ENCODE data around the gene TTC27.

Gene TTC27

DNA sequence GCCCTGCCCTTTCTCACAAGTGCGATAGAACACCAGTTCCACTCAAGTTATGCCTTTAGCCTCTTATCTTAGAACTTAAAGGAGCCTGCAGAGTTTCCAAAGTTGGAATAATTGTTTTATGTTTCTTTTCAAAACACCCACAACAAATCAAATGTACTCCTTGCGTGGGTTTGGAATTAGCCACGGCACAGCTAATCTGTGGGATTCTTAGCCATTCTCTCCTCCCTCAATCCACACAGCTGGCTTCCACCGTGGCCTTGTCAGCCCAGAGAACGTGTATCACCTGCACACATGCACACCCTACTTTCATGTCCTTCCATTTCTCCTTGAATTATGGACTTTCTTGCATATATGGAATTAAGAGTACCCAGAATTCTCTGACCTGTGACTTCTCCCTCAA is 183.8 kb downstream of the TTC27 start:
- DNase-seq: no peak
- Histone ChIP-seq H3K36me3 (replicated peaks) (no peaks in the 10 kb centered on the region), H3K27ac (no peak overlapping the region), H3K27me3 (replicated peaks) (no peaks in the 10 kb centered on the region), H3K4me3 (ENCODE audit: low read depth, low read length) (no peak overlapping the region)
- in situ Hi-C loops (cut with HindIII; ENCODE audit: low pct_ligation_motif_present, low sequenced_read_pairs): no loop called here
- TF ChIP-seq, protein P1, sequence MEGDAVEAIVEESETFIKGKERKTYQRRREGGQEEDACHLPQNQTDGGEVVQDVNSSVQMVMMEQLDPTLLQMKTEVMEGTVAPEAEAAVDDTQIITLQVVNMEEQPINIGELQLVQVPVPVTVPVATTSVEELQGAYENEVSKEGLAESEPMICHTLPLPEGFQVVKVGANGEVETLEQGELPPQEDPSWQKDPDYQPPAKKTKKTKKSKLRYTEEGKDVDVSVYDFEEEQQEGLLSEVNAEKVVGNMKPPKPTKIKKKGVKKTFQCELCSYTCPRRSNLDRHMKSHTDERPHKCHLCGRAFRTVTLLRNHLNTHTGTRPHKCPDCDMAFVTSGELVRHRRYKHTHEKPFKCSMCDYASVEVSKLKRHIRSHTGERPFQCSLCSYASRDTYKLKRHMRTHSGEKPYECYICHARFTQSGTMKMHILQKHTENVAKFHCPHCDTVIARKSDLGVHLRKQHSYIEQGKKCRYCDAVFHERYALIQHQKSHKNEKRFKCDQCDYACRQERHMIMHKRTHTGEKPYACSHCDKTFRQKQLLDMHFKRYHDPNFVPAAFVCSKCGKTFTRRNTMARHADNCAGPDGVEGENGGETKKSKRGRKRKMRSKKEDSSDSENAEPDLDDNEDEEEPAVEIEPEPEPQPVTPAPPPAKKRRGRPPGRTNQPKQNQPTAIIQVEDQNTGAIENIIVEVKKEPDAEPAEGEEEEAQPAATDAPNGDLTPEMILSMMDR (IDR thresholded peaks at IDR 0.05; ENCODE audit: low read depth, low read length, missing control alignments): no peak

DNA sequence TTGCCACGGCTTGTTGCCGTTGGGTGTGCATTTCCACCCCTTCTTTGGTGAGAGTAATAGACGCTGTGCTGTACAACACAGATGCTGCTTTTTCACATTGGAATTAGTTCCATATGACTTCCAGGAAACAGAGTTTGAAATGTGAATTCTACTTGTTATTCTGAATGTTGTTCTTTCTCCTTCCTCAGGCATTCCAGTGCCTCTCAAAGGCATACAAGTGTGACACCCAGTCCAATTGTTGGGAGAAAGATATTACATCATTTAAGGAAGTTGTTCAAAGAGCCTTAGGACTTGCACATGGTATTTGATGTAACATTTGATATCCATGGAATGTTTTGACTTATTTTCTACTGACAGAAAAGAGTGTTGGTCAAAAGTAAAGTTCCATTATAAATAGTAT is 184.5 kb downstream of the TTC27 start:
- Histone ChIP-seq H3K27ac (no peak overlapping the region), H3K4me3 (ENCODE audit: low read depth, low read length) (no peak overlapping the region), H3K36me3 (replicated peaks) (no peaks in the 10 kb centered on the region), H3K27me3 (replicated peaks) (no peaks in the 10 kb centered on the region)
- in situ Hi-C loops (cut with HindIII; ENCODE audit: low pct_ligation_motif_present, low sequenced_read_pairs): no loop called here
- DNase-seq: no peak
- TF ChIP-seq, protein P1 (IDR thresholded peaks at IDR 0.05; ENCODE audit: low read depth, low read length, missing control alignments): no peak

DNA sequence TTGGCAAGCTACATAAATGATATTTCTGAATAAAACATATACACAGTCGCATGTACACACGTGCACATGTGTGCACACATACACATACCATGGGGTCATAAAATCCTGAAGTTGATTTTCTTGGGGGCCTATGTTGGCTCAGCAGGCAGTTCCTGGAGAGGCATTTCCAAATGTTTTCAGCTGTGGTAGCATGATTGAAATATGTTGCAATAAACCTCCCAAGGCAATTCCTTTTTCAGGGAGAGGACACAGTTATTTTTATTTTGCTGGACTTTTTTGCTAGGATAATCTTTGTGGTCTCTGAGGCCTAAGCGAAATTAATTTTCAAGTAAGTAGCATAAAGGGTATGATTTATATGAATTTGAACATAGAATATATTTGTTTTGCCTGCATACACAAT is 192.2 kb downstream of the TTC27 start:
- H3K4me3 ChIP-seq (ENCODE audit: low read depth, low read length): no peak overlapping the region
- in situ Hi-C loops (cut with HindIII; ENCODE audit: low pct_ligation_motif_present, low sequenced_read_pairs): no loop called here
- H3K36me3 ChIP-seq (replicated peaks): no peaks in the 10 kb centered on the region

DNA sequence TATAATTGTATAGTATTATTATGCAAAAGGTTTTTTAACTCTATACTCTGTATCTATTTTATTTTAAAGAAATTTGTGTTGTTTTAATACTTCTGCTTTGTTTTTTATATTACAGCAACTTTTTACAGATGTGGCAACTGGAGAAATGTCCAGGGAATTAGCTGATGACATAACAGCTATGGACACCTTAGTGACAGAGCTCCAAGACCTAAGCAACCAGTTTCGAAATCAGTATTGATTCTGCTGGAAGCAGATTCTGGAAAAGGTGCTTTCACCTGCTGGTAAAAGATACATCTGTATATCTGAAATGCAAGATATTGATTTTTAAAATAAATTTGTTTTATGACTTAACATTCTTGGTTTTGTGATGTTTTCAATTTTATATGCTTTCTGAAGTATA is 192.9 kb downstream of the TTC27 start:
- no peaks in the 10 kb centered on the region for H3K36me3 ChIP-seq (replicated peaks)
- in situ Hi-C loops (cut with HindIII; ENCODE audit: low pct_ligation_motif_present, low sequenced_read_pairs): no loop called here
- H3K27me3 ChIP-seq (replicated peaks): no peaks in the 10 kb centered on the region
- H3K27ac ChIP-seq: no peak overlapping the region
- DNase-seq: no peak
- no peak overlapping the region for H3K4me3 ChIP-seq (ENCODE audit: low read depth, low read length)
- TF ChIP-seq, protein P1 (IDR thresholded peaks at IDR 0.05; ENCODE audit: low read depth, low read length, missing control alignments): no peak

More for the DNA sequence above, 192.2 kb downstream of the TTC27 start:
- Histone ChIP-seq H3K27me3 (replicated peaks) (no peaks in the 10 kb centered on the region), H3K27ac (no peak overlapping the region)
- TF ChIP-seq, protein P1 (IDR thresholded peaks at IDR 0.05; ENCODE audit: low read depth, low read length, missing control alignments): no peak
- DNase-seq: no peak

DNA sequence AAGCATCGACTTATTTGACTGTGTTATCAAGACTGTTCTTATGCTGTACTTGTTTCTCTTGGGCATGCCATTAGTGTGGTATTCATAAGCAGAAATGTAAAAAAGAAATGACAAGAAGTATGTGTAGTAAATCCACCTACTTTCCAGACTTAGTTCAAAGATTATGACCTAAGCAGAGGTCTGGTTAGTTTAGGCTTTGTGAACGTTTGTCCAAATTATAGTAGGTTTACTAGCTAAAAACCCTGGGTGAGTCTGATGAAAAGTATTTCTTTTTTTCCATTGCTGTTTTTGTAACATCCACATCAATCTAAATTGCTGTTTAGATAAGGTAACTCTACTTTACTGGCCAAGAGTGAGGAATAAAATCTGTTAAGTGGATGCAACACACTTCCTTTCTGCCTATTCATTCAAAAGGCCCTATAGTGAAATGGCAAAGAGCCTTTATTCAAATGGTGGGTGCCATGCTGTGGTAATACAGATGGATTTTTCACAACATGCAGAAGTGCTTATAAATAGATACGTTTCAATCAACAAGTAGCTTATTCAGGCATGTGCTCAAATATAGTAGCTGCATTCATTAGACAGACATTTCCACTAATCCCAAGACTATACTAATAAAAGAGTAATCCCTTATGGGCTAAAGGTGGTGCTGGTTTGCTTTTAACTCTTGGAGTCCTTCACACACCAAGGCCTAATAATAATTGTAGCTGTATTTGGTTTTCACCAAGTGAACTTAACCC is 196.4 kb downstream of the TTC27 start:
- in situ Hi-C loops (cut with HindIII; ENCODE audit: low pct_ligation_motif_present, low sequenced_read_pairs): no loop called here
- DNase-seq: no peak
- no peaks in the 10 kb centered on the region for H3K27me3 ChIP-seq (replicated peaks)
- no peaks in the 10 kb centered on the region for H3K36me3 ChIP-seq (replicated peaks)
- TF ChIP-seq, protein P1 (IDR thresholded peaks at IDR 0.05; ENCODE audit: low read depth, low read length, missing control alignments): no peak
- no peak overlapping the region for H3K27ac ChIP-seq
- H3K4me3 ChIP-seq (ENCODE audit: low read depth, low read length): no peak overlapping the region

DNA sequence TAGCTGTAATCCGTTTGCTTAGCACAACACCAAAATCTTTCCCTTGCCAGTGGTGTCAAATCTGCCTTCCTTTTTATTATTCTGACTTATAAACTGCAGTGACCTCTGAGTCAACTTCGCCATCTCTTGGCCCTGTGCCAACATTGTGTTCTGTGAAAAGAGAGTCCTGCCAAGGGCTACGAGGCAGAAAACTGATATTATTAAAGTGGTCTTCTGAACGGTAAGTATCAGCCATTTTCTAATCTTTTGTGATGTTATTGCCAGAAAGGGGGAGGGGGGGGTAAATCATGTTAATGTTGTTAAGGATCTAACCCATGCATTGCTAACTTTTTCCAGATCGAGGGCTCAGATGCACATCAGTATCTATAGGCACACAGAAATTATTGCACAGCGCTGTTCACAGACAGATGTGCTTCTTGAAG is 197.5 kb downstream of the TTC27 start:
- Histone ChIP-seq H3K36me3 (replicated peaks) (no peaks in the 10 kb centered on the region), H3K27ac (no peak overlapping the region), H3K4me3 (ENCODE audit: low read depth, low read length) (no peak overlapping the region), H3K27me3 (replicated peaks) (no peaks in the 10 kb centered on the region)
- TF ChIP-seq, protein P1 (IDR thresholded peaks at IDR 0.05; ENCODE audit: low read depth, low read length, missing control alignments): no peak
- in situ Hi-C loops (cut with HindIII; ENCODE audit: low pct_ligation_motif_present, low sequenced_read_pairs): no loop called here
- DNase-seq: peak; percentile 51

Data from brain microvascular endothelial cell (primary cell).